ENCODE data around the gene GRIK1. TPM values are rescaled to one million over a fixed set of nuclear protein-coding genes. Genes with fewer than 3 reads are reported as not detected.

Gene GRIK1
- total and polyA plus RNA-seq, 2 donors (not counting 1 experiment from before 2014, with no cell fraction given) = not detected

DNA sequence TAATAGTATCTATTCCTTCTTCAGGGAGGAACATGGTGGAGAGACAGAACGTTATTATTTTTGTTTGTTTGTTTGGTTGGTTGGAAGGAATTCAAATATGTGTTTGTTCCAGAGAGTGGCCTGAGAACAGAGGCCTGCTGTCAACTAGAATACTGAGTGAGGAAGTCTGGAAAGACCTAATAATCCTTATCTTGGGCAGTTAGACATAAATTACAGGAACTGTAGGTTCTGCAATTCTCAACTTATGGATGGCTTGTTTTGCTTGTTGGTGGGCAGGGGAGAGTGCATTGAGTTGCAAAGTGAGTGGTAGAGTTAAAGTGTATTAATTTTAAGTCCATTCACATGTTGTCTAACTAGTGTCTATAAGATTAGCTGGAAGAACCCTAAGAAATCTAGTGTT is 443.5 kb downstream of the GRIK1 start:
- Mint-ChIP-seq H3K27me3 (no peaks in the 10 kb centered on the region), H3K9me3 (ENCODE audit: insufficient read depth) (peaks cover 2% of the 10 kb centered on the region), H3K4me3 (no peak overlapping the region), H3K27ac (no peak overlapping the region), H3K4me1 (no peaks in the 10 kb centered on the region)
- no peak overlapping the region for H3K27ac ChIP-seq (ENCODE audit: low read length in 2 of 2)
- H3K4me1 ChIP-seq (ENCODE audit: control insufficient read depth in 2 of 2, insufficient read depth in 2 of 2, low read length in 2 of 2) = no peaks in the 10 kb centered on the region
- DNase-seq = no peak
- no peak overlapping the region for H3K4me2 ChIP-seq (replicated peaks; ENCODE audit: low read depth, low read length, poor library complexity, severe bottlenecking)
- intact Hi-C loops (cut with micrococcal nuclease) = no loop called here
- H3K27me3 ChIP-seq (replicated peaks in 1 of 4; ENCODE audit: control extremely low read depth in 1 of 4, control insufficient read depth in 3 of 4, insufficient read depth in 4 of 4, low read length in 3 of 4) = no peaks in the 10 kb centered on the region
- ChIA-PET POLR2A (no interaction called here), CTCF (interaction anchor here (0.7 kb wide), 1 partner anchor 28 kb away, joined by 4 read pairs; no protein-coding TSS in a partner anchor)
- no peaks in the 10 kb centered on the region for H4K20me1 ChIP-seq (ENCODE audit: control insufficient read depth, insufficient read depth, low read length, poor library complexity, severe bottlenecking)
- no peak overlapping the region for H3K9ac ChIP-seq (ENCODE audit: low read length)
- no peak overlapping the region for H2AFZ ChIP-seq (ENCODE audit: insufficient read depth, low read depth, low read length, poor library complexity, severe bottlenecking)
- no peaks in the 10 kb centered on the region for H3K79me2 ChIP-seq (ENCODE audit: control insufficient read depth, insufficient read depth, low read length)
- H3K4me3 ChIP-seq (ENCODE audit: control extremely low read depth in 1 of 5, extremely low read depth in 1 of 5, insufficient read depth in 1 of 5, low read depth in 2 of 5, low read length in 4 of 5) = no peak overlapping the region
- TF ChIP-seq, protein P1, sequence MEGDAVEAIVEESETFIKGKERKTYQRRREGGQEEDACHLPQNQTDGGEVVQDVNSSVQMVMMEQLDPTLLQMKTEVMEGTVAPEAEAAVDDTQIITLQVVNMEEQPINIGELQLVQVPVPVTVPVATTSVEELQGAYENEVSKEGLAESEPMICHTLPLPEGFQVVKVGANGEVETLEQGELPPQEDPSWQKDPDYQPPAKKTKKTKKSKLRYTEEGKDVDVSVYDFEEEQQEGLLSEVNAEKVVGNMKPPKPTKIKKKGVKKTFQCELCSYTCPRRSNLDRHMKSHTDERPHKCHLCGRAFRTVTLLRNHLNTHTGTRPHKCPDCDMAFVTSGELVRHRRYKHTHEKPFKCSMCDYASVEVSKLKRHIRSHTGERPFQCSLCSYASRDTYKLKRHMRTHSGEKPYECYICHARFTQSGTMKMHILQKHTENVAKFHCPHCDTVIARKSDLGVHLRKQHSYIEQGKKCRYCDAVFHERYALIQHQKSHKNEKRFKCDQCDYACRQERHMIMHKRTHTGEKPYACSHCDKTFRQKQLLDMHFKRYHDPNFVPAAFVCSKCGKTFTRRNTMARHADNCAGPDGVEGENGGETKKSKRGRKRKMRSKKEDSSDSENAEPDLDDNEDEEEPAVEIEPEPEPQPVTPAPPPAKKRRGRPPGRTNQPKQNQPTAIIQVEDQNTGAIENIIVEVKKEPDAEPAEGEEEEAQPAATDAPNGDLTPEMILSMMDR (IDR thresholded peaks at IDR 0.05) = no peak
- no peak for TF ChIP-seq EZH2 (IDR thresholded peaks at IDR 0.05; ENCODE audit: borderline replicate concordance, insufficient read depth, low read depth, low read length, poor library complexity, severe bottlenecking)
- H3K9me3 ChIP-seq (ENCODE audit: control extremely low read depth in 1 of 3, control insufficient read depth in 2 of 3, insufficient read depth in 1 of 3, low read length in 2 of 3) = peaks cover 0 to 3% (median 0%) of the 10 kb centered on the region in 3 donors
- ATAC-seq (ENCODE audit: low read depth) = no peak
- whole genome bisulfite sequencing (ENCODE audit: insufficient coverage) = 13% methylated on average over 1 of the region's 1 CpG
- no peaks in the 10 kb centered on the region for H3K36me3 ChIP-seq (replicated peaks in 1 of 2; ENCODE audit: control extremely low read depth in 1 of 2, control insufficient read depth in 1 of 2, extremely low read depth in 1 of 2, insufficient read depth in 2 of 2, low read length in 1 of 2)

DNA sequence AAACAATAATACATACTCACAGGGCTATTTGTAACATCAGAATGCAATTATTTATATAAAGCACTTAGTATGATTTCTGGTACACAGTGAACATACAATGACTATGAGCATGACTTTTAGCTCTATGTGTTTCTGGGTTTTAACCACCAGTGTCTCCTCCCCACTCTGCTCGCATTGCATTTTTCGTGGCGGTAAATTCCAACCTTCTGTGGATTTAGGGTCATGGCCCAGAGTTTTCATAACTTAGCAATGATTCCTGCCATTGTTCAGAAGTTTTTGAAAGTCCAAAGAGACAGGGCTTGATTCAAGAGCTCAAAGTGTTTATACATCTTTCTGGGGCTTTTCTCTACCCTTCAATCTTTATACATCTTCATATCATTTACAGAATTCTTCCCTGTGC is 449.8 kb downstream of the GRIK1 start:
- Histone ChIP-seq H3K79me2 (ENCODE audit: control insufficient read depth, insufficient read depth, low read length) (no peaks in the 10 kb centered on the region), H3K4me2 (replicated peaks; ENCODE audit: low read depth, low read length, poor library complexity, severe bottlenecking) (no peak overlapping the region), H3K27ac (ENCODE audit: low read length in 2 of 2) (no peak overlapping the region), H3K27me3 (replicated peaks in 1 of 4; ENCODE audit: control extremely low read depth in 1 of 4, control insufficient read depth in 3 of 4, insufficient read depth in 4 of 4, low read length in 3 of 4) (no peaks in the 10 kb centered on the region), H3K9ac (ENCODE audit: low read length) (no peak overlapping the region), H3K4me3 (ENCODE audit: control extremely low read depth in 1 of 5, extremely low read depth in 1 of 5, insufficient read depth in 1 of 5, low read depth in 2 of 5, low read length in 4 of 5) (no peak overlapping the region), H2AFZ (ENCODE audit: insufficient read depth, low read depth, low read length, poor library complexity, severe bottlenecking) (no peak overlapping the region), H3K4me1 (ENCODE audit: control insufficient read depth in 2 of 2, insufficient read depth in 2 of 2, low read length in 2 of 2) (no peaks in the 10 kb centered on the region), H4K20me1 (ENCODE audit: control insufficient read depth, insufficient read depth, low read length, poor library complexity, severe bottlenecking) (no peaks in the 10 kb centered on the region), H3K9me3 (ENCODE audit: control extremely low read depth in 1 of 3, control insufficient read depth in 2 of 3, insufficient read depth in 1 of 3, low read length in 2 of 3) (no peaks in the 10 kb centered on the region), H3K36me3 (replicated peaks in 1 of 2; ENCODE audit: control extremely low read depth in 1 of 2, control insufficient read depth in 1 of 2, extremely low read depth in 1 of 2, insufficient read depth in 2 of 2, low read length in 1 of 2) (no peaks in the 10 kb centered on the region)
- H3K4me3 Mint-ChIP-seq = no peak overlapping the region
- H3K27me3 Mint-ChIP-seq = no peaks in the 10 kb centered on the region
- POLR2A ChIA-PET = no interaction called here
- DNase-seq (no peak), ATAC-seq (ENCODE audit: low read depth) (no peak)
- no peak overlapping the region for H3K27ac Mint-ChIP-seq
- no peaks in the 10 kb centered on the region for H3K4me1 Mint-ChIP-seq
- CTCF ChIA-PET = no interaction called here
- H3K9me3 Mint-ChIP-seq (ENCODE audit: insufficient read depth) = no peaks in the 10 kb centered on the region
- 100% methylated on average over 2 of the region's 3 CpGs for WGBS (ENCODE audit: insufficient coverage)
- intact Hi-C loops (cut with micrococcal nuclease) = no loop called here
- TF ChIP-seq, protein P1 (IDR thresholded peaks at IDR 0.05) = no peak
- no peak for TF ChIP-seq EZH2 (IDR thresholded peaks at IDR 0.05; ENCODE audit: borderline replicate concordance, insufficient read depth, low read depth, low read length, poor library complexity, severe bottlenecking)
